Uterus (tissue), 2 donors: ENCODE results near the gene MRPL24.
A peak's percentile ranks its signal among the peaks of the same experiment; 100 is the strongest.

Experiments
- POLR2A ChIP-seq, 2 donors: fragments of 450-650 bp; IDR thresholded peaks; one replicate each; pipeline ENCODE4 v1.6.1; 2016; ENCODE audit warnings: antibody characterized with exemption in 2 of 2, mild to moderate bottlenecking in 1 of 2, moderate library complexity in 1 of 2
- TF ChIP-seq, protein P1 (sequence below), 4 experiments: fragments of 200-600 bp in 2 of 4; fragments of 450-650 bp in 2 of 4; sonication (generic) in 2 of 4; IDR thresholded peaks; one replicate each; pipeline ENCODE4 v1.5.1; 2016 to 2019; ENCODE audit warnings: antibody characterized with exemption in 4 of 4, mild to moderate bottlenecking in 2 of 4, moderate library complexity in 1 of 4

DNA sequence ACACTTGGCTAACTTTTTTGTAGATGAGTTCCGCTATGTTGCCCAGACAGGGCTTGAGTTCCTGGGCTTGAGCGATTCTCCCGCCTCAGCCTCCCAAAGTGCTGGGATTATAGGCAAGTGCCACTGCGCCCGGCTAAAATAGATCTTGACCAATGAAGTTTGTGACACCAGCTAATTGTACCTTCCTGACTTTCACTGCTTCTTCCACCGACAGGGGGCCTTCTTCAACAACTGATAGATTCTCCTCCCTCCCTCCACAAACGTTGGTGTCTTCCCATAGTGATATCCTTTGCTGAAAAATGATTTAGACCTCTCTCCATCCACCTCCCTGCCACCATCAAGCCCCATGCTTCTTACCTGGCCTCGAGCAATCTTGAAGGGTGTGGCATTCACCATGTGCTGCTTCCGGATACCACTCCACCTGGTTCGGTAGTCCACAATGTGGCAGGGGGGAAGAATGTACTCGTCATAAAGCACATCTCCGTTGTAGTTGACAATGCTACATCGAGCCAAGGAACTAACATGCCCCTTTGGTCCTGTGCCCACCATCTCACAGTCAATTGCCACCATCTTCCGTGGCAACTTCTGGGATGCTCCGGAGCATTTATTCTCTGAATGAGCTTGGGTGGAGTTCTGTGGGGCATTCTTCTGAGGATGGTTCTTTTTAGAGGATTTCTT lies 14.2 kb downstream of the MRPL24 start:
- TF ChIP-seq, protein P1, sequence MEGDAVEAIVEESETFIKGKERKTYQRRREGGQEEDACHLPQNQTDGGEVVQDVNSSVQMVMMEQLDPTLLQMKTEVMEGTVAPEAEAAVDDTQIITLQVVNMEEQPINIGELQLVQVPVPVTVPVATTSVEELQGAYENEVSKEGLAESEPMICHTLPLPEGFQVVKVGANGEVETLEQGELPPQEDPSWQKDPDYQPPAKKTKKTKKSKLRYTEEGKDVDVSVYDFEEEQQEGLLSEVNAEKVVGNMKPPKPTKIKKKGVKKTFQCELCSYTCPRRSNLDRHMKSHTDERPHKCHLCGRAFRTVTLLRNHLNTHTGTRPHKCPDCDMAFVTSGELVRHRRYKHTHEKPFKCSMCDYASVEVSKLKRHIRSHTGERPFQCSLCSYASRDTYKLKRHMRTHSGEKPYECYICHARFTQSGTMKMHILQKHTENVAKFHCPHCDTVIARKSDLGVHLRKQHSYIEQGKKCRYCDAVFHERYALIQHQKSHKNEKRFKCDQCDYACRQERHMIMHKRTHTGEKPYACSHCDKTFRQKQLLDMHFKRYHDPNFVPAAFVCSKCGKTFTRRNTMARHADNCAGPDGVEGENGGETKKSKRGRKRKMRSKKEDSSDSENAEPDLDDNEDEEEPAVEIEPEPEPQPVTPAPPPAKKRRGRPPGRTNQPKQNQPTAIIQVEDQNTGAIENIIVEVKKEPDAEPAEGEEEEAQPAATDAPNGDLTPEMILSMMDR (IDR thresholded peaks at IDR 0.05), result peak; percentile 11 to 41 (median 26)
- TF ChIP-seq POLR2A (IDR thresholded peaks at IDR 0.05), result no peak
